ENCODE data around the gene XCL2.

DNA sequence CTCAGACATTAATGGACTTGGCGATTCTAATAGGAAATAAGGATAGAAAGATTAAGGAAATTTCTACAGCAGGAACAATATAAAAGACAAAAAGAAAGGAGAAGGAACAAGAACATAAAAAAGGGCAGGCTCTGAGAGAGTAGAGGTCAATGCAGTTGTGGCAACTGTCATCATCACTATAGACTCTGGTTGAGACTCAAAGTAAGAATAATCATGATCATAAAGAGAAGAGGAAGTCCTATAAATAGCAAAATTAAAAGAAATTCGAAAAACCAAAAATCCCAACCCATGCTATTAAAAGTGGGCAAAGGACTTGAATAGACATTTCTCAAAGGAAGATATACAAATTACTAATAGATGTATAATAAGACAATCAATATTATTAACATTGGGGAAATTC lies 18.2 kb upstream of the XCL2 start:
- TF ChIP-seq CTCF (conservative IDR thresholded peaks at IDR 0.05; ENCODE audit: low read length) (no peak), EZH2phosphoT487 (IDR thresholded peaks at IDR 0.05; ENCODE audit: borderline replicate concordance, low read depth, low read length) (no peak)

Measured in OCI-LY7 (cell line).